ENCODE results near the gene ADAM12. TPM values are rescaled to one million over a fixed set of nuclear protein-coding genes. Genes with fewer than 3 reads are reported as not detected.

ADAM12 gene
- total RNA-seq, 2 donors from 2014 or later, result 15.2 to 36.6 TPM

- DNase-seq (no peak), ATAC-seq (no peak)
- Mint-ChIP-seq H3K36me3 (ENCODE audit: low read depth) (no peaks in the 10 kb centered on the region), H3K4me1 (no peaks in the 10 kb centered on the region), H3K27me3 (no peaks in the 10 kb centered on the region), H3K27ac (no peak overlapping the region), H3K4me3 (no peak overlapping the region)
- H3K9me3 ChIP-seq (ENCODE audit: control insufficient read depth, low read length, poor library complexity, severe bottlenecking), result no peaks in the 10 kb centered on the region
These were observed 111.1 kb downstream of the ADAM12 start for GRCh38 chr10:126277181-126277580.

- H3K27ac Mint-ChIP-seq, result no peak overlapping the region
- no peaks in the 10 kb centered on the region for H3K36me3 Mint-ChIP-seq (ENCODE audit: low read depth)
- DNase-seq, result no peak
These were observed 115.8 kb downstream of the ADAM12 start for GRCh38 chr10:126272526-126272925.

DNA sequence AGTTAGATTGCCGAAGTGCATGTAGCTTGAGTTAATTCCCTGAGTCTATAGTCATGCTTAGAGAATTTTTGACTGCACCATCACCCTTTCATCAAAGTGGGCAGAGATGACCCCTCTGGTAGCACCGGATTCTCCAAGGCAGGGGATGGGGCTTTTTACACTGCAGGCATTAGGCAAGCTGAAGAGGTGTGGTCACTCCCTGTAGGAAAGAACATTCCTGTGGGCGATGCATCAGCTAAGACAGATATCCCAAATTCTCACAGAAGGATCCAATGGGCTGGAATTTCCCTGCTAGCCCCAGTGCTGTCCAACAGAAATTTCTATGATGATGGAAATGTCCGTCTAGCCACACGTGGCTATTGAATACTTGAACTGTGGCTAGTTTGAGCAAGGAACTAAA lies 118.2 kb downstream of the ADAM12 start:
- Mint-ChIP-seq H3K4me3 (no peak overlapping the region), H3K27ac (no peak overlapping the region), H3K4me1 (peaks cover 2% of the 10 kb centered on the region), H3K27me3 (no peaks in the 10 kb centered on the region), H3K36me3 (ENCODE audit: low read depth) (no peaks in the 10 kb centered on the region)
- H3K9me3 ChIP-seq (ENCODE audit: control insufficient read depth, low read length, poor library complexity, severe bottlenecking), result no peaks in the 10 kb centered on the region
- ATAC-seq, result no peak
- no peak for DNase-seq

More at GRCh38 chr10:126272526-126272925, 115.8 kb downstream of the ADAM12 start:
- ATAC-seq, result no peak
- H3K27me3 Mint-ChIP-seq, result no peaks in the 10 kb centered on the region
- H3K9me3 ChIP-seq (ENCODE audit: control insufficient read depth, low read length, poor library complexity, severe bottlenecking), result no peaks in the 10 kb centered on the region
- H3K4me3 Mint-ChIP-seq, result no peak overlapping the region
- H3K4me1 Mint-ChIP-seq, result peaks cover 2% of the 10 kb centered on the region

GRCh38 chr10:126268013-126268920 lies 120.0 kb downstream of the ADAM12 start:
- Mint-ChIP-seq H3K36me3 (ENCODE audit: low read depth) (no peaks in the 10 kb centered on the region), H3K27ac (no peak overlapping the region), H3K4me3 (no peak overlapping the region), H3K4me1 (peaks cover 2% of the 10 kb centered on the region), H3K27me3 (no peaks in the 10 kb centered on the region)
- H3K9me3 ChIP-seq (ENCODE audit: control insufficient read depth, low read length, poor library complexity, severe bottlenecking), result no peaks in the 10 kb centered on the region
- ATAC-seq (no peak), DNase-seq (no peak)

- H3K4me1 Mint-ChIP-seq, result peaks cover 2% of the 10 kb centered on the region
These were observed 123.9 kb downstream of the ADAM12 start for GRCh38 chr10:126264102-126265018.

DNA sequence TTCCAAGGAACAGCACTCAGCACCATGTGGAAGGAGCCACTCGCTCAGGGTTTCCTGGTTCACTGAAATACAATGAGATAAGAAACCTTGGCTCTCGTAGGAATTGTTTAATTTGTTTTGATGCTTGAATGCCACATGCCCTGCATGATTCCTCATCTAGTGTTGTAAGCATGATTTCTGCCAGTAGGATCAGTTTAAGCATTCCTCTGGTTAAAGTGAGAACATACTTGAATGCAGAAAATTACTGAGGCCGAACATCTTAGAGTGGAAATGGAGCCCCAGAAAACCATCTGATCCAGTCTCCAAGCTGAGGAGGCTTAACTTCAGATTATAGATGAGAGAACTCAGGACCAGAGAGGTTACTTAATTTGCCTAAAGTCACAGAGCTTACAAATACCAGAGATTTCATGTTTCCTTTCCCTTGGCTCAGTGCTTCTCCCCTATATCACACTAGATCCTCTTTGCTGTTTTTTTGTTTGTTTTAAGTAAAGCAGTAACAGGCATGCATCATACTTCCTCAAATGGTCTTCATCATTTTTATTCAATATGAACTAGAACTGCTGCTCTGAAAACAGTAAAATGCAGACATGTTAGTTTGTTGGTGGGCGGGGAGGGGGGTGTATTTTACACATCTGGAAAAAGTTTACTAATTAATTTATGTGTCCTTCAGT lies 125.1 kb downstream of the ADAM12 start:
- no peaks in the 10 kb centered on the region for H3K9me3 ChIP-seq (ENCODE audit: control insufficient read depth, low read length, poor library complexity, severe bottlenecking)
- Mint-ChIP-seq H3K27ac (no peak overlapping the region), H3K4me3 (no peak overlapping the region), H3K36me3 (ENCODE audit: low read depth) (no peaks in the 10 kb centered on the region), H3K27me3 (no peaks in the 10 kb centered on the region), H3K4me1 (peaks cover 2% of the 10 kb centered on the region)
- ATAC-seq (no peak), DNase-seq (no peak)

More at GRCh38 chr10:126264102-126265018, 123.9 kb downstream of the ADAM12 start:
- Mint-ChIP-seq H3K36me3 (ENCODE audit: low read depth) (no peaks in the 10 kb centered on the region), H3K27me3 (no peaks in the 10 kb centered on the region), H3K4me3 (no peak overlapping the region), H3K27ac (no peak overlapping the region)
- no peak for ATAC-seq
- DNase-seq, result no peak
- H3K9me3 ChIP-seq (ENCODE audit: control insufficient read depth, low read length, poor library complexity, severe bottlenecking), result no peaks in the 10 kb centered on the region

DNA sequence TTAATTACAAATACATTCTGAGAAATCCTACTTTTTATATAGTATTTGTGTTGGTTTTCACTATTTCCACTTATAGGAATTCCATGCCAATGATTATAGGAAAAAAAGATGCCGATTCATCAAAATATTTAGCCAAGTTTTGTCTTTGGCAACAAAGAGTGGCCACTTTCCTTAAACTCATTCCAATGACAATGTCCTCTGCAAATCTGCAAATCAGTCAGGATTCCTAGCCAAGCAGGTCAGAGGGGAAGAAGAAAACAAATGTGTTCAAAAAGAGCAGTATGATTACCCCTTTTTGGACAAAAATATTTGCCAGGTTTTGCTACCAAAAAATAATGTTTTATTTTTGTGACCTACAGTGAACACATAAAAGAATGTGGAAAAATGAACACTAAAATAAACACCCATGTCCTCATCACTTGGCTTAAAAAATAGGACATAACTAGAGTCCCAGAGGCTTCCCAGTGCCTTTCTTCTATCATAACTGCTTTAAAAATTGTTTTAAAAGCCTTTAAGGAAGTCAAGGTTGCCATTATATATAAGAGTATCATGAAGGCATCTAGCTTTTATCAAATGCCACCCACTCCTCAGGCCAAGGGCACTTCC lies 125.9 kb downstream of the ADAM12 start:
- DNase-seq (no peak), ATAC-seq (no peak)
- no peaks in the 10 kb centered on the region for H3K9me3 ChIP-seq (ENCODE audit: control insufficient read depth, low read length, poor library complexity, severe bottlenecking)
- no peaks in the 10 kb centered on the region for H3K36me3 Mint-ChIP-seq (ENCODE audit: low read depth)
- peaks cover 2% of the 10 kb centered on the region for H3K4me1 Mint-ChIP-seq
- H3K4me3 Mint-ChIP-seq, result no peak overlapping the region
- no peaks in the 10 kb centered on the region for H3K27me3 Mint-ChIP-seq
- no peak overlapping the region for H3K27ac Mint-ChIP-seq

DNA sequence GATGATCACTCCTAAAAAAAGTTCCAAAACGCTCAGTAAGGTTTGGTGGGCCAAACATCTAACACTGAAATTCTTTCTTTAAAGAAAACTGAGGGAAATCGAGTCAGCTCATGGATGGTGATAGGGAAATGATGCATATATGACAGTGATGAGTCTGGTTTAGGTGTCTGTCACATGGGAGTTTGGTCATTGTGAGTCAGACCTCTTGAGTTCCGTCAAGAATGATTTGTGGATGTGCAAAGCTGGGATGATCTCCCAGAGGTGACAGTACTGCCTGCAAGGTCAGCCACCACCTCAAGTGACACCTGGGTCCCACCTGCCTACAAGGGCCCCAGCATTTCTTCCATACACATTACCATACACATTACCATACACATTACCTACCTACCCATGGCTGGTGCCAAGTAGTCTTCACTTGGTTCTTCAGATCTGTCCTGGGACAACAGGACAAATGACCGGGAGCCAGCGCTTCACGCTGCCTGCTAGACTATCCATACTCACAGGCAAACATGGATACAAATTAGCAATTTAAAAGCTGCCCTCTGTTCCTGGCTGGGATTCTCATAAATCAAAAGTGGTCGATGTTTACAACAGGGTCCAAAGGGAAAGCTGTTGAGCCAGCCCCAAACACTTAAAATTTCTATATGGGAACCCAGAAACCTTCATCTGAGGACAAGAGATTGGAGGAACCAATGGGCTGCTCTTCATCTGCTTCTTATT lies 128.4 kb downstream of the ADAM12 start:
- Mint-ChIP-seq H3K27ac (no peak overlapping the region), H3K4me3 (no peak overlapping the region), H3K36me3 (ENCODE audit: low read depth) (no peaks in the 10 kb centered on the region), H3K4me1 (peaks cover 2% of the 10 kb centered on the region), H3K27me3 (no peaks in the 10 kb centered on the region)
- DNase-seq, result no peak
- no peaks in the 10 kb centered on the region for H3K9me3 ChIP-seq (ENCODE audit: control insufficient read depth, low read length, poor library complexity, severe bottlenecking)
- ATAC-seq, result no peak

DNA sequence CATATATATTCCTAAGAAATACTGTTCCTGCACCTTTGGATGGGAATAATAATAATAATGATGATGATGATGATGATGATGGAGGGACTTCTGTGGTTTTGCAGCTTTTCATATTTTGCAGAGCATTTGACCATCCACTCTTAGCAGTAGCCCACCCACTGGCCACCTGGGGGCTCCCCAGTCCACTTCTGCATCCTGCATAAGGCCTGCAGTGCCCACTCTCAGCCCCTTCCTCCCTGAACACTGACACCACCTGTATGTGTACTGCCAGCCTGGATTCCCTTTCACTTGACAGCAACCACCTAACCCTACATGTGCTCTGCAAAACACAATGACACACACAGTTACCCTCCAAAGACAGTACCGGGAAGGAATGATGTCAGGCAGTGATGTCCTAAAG lies 131.4 kb downstream of the ADAM12 start:
- ATAC-seq (no peak), DNase-seq (no peak)
- H3K27ac Mint-ChIP-seq, result no peak overlapping the region
- H3K4me1 Mint-ChIP-seq, result peaks cover 2% of the 10 kb centered on the region
- no peaks in the 10 kb centered on the region for H3K27me3 Mint-ChIP-seq
- H3K4me3 Mint-ChIP-seq, result no peak overlapping the region
- no peaks in the 10 kb centered on the region for H3K9me3 ChIP-seq (ENCODE audit: control insufficient read depth, low read length, poor library complexity, severe bottlenecking)
- H3K36me3 Mint-ChIP-seq (ENCODE audit: low read depth), result no peaks in the 10 kb centered on the region

GRCh38 chr10:126255313-126255712 lies 133.0 kb downstream of the ADAM12 start:
- no peaks in the 10 kb centered on the region for H3K36me3 Mint-ChIP-seq (ENCODE audit: low read depth)
- H3K27me3 Mint-ChIP-seq, result no peaks in the 10 kb centered on the region
- H3K27ac Mint-ChIP-seq, result no peak overlapping the region
- H3K4me1 Mint-ChIP-seq, result no peaks in the 10 kb centered on the region
- ATAC-seq (no peak), DNase-seq (no peak)
- H3K4me3 Mint-ChIP-seq, result no peak overlapping the region
- H3K9me3 ChIP-seq (ENCODE audit: control insufficient read depth, low read length, poor library complexity, severe bottlenecking), result no peaks in the 10 kb centered on the region

GRCh38 chr10:126253611-126253998 lies 134.7 kb downstream of the ADAM12 start:
- ATAC-seq, result no peak
- Mint-ChIP-seq H3K4me3 (no peak overlapping the region), H3K36me3 (ENCODE audit: low read depth) (no peaks in the 10 kb centered on the region), H3K27me3 (no peaks in the 10 kb centered on the region), H3K27ac (no peak overlapping the region), H3K4me1 (no peaks in the 10 kb centered on the region)
- no peak for DNase-seq
- no peaks in the 10 kb centered on the region for H3K9me3 ChIP-seq (ENCODE audit: control insufficient read depth, low read length, poor library complexity, severe bottlenecking)

DNA sequence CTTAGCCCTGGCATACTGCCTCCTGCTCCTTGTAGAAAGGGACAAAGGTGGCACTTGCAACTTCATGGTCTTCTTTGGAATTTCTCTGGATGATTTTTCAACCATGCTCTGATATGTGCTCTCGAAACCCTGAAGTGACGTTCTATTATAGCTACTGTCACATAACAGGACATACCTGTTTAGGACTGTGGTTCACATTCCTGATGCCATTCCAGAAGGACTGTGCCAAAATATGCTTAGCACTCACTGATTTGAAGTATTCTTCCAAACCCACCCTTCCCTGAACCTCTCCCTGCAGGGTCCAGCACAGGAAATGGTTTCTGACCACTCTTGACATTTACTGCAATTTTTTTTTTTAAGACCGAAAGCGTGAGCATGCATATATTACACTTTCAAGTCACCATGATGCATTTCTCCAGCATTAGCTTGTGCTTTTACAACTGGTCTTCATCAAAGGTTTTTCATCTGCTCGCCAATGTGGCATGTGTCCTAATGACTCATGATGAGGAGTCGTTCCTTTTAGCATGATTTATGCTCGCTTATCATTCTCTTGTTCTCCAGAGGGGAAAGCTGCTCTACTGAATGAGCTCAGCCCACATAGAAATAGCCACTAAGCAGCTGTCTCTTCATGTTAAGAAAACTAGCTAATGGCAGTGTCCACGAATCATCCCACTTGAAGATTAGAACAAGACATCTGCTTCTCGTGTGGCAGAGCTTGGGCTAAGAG lies 135.2 kb downstream of the ADAM12 start:
- DNase-seq (no peak), ATAC-seq (no peak)
- H3K27me3 Mint-ChIP-seq, result no peaks in the 10 kb centered on the region
- no peak overlapping the region for H3K4me3 Mint-ChIP-seq
- no peak overlapping the region for H3K27ac Mint-ChIP-seq
- no peaks in the 10 kb centered on the region for H3K36me3 Mint-ChIP-seq (ENCODE audit: low read depth)
- no peaks in the 10 kb centered on the region for H3K9me3 ChIP-seq (ENCODE audit: control insufficient read depth, low read length, poor library complexity, severe bottlenecking)
- H3K4me1 Mint-ChIP-seq, result no peaks in the 10 kb centered on the region
